ENCODE measurements around the gene CCDC141. TPM values are rescaled to one million over a fixed set of nuclear protein-coding genes. Genes with fewer than 3 reads are reported as not detected.

The CCDC141 gene
- total RNA-seq, 1 donor from 2014 or later = not detected

DNA sequence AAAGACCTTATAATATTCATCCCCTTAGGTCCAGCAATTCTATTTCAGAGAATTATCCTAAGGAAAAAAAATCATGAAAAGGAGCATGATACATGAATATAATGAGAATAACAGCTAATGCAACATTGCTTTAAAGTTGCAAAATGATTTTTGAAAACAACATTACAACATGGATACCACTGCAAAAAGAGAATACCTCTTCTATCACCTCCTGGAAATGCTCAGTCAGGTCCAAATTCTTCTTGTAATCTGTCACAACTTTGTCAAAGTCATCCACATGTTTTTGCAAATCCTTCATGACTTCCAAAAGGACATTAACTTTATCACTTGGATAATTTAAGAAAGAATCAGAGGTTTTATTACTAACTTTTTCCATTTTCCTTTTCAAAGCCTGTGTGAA is 194.8 kb downstream of the CCDC141 start:
- no peak for DNase-seq (ENCODE audit: low read depth)
- TF ChIP-seq, protein P1, sequence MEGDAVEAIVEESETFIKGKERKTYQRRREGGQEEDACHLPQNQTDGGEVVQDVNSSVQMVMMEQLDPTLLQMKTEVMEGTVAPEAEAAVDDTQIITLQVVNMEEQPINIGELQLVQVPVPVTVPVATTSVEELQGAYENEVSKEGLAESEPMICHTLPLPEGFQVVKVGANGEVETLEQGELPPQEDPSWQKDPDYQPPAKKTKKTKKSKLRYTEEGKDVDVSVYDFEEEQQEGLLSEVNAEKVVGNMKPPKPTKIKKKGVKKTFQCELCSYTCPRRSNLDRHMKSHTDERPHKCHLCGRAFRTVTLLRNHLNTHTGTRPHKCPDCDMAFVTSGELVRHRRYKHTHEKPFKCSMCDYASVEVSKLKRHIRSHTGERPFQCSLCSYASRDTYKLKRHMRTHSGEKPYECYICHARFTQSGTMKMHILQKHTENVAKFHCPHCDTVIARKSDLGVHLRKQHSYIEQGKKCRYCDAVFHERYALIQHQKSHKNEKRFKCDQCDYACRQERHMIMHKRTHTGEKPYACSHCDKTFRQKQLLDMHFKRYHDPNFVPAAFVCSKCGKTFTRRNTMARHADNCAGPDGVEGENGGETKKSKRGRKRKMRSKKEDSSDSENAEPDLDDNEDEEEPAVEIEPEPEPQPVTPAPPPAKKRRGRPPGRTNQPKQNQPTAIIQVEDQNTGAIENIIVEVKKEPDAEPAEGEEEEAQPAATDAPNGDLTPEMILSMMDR (conservative IDR thresholded peaks at IDR 0.05; ENCODE audit: low read depth, low read length) = no peak
- no peak overlapping the region for H3K4me3 ChIP-seq (ENCODE audit: low read depth, low read length)

DNA sequence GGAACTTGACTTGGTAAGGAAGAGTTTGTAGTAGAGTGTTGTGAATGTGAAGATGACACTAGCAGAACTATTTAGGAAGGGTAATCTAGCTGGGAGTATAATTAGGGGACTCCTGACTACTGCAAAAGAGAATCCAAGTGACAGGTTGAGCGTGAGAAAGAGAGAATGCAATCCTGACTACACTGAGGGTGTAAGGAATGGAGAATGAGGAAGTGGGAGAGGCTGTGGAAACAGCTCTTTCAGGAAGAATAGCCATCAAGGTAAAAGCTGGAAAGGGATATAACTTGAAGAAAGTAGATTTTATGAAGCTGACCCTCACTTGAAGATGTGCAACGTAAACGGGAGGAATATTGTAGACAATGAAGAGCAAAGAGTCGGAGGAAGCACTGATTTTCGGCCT is 201.6 kb downstream of the CCDC141 start:
- TF ChIP-seq, protein P1 (conservative IDR thresholded peaks at IDR 0.05; ENCODE audit: low read depth, low read length) = no peak
- H3K4me3 ChIP-seq (ENCODE audit: low read depth, low read length) = no peak overlapping the region
- no peak for DNase-seq (ENCODE audit: low read depth)

DNA sequence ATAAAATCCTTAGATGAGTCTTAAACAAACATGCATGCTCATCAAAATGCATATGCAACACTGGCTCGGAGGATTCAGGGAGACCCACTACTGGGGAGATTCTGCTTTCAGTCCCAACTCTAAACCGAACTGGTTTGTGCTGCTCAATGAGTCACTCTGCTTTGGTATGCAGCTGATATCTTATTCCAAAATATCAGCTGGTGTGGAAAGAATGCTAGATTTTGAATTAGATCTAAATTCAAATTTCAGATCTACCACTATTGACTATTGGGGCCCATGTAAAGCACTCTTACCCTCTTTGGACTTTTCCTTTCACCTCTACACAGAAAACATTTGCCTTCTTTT is 203.5 kb downstream of the CCDC141 start:
- H3K4me3 ChIP-seq (ENCODE audit: low read depth, low read length) = no peak overlapping the region

DNA sequence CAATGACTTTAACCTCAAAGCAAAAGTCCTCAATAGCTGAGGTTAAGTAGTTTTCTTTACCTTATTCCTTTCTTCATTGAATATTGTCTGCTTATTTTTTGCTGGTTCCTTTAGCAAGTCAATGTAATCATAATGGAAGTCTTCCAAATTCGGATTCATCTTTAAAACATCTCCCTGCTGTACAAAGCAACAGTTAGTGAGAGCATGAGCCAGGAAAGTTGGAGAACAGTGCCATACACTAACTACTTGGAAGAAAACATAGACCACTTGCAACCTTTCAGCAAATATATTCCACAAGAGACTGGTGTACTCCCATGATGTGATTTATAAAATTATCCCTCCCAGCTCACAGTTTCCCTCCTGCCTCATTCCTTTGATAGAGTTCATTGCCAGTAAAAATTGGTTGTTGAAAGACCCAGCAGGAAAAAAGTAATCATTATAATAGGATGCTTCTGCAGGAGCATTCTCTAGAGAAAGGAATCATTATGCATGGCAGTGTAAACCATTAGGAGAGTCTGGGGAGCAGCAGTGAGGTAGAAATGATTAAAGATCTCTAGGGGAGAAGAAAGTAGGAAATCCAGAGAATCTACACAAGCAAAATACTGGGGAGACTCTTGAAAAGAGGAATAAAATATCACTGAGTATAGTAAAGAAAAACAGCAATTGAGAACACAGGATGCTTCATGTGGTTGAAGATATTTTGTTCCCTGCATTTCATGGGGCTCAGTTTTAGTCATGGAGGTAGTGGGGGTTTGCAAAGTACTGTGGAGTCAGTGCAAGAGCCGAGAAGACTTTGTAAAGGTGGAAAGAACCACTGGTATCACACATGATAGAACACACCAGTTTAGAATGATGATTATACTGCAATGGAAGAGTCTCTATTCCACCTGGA is 204.1 kb downstream of the CCDC141 start:
- TF ChIP-seq, protein P1 (conservative IDR thresholded peaks at IDR 0.05; ENCODE audit: low read depth, low read length) = no peak

More for the DNA sequence above, 203.5 kb downstream of the CCDC141 start:
- DNase-seq (ENCODE audit: low read depth) = no peak
- TF ChIP-seq, protein P1 (conservative IDR thresholded peaks at IDR 0.05; ENCODE audit: low read depth, low read length) = no peak

DNA sequence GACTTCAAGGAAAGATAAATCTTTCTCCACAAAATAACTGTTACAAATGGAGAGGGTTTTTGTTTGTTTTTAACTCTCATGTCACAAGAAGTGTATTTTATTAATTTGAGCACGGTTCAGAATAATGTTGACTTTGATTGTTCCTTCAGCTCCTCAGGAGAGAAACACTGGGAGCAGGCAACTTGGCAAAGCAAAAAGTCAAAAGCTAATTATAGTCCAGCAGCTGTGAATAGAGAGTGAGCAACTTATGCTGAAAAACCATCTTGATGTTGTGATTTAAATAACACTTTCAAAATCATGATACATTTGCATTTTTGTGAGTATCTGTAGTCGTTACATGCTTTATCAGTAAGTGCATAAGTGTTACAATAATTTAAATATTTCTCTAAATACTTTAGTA is 205.2 kb downstream of the CCDC141 start:
- no peak for DNase-seq (ENCODE audit: low read depth)
- H3K4me3 ChIP-seq (ENCODE audit: low read depth, low read length) = no peak overlapping the region
- TF ChIP-seq, protein P1 (conservative IDR thresholded peaks at IDR 0.05; ENCODE audit: low read depth, low read length) = no peak

More for the DNA sequence above, 204.1 kb downstream of the CCDC141 start:
- H3K4me3 ChIP-seq (ENCODE audit: low read depth, low read length) = no peak overlapping the region
- DNase-seq (ENCODE audit: low read depth) = no peak

DNA sequence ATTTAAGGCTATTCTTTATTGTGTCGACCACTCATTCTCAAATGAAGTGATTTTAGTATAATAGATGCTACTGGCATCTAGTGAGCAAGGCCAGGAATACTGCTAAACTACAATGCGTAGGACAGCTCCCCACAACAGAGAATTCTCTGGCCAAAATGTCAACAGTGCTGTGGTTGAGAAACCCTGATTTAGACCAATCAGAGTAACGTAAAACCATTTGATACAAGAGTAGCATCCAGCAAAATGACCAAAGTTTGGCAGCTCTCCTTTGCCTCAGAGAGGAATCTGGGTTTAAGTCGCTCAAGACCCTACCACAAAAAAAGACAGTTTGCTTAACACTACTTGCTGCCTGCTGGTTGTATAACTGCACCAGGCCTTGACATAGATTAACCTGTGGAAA is 205.7 kb downstream of the CCDC141 start:
- TF ChIP-seq, protein P1 (conservative IDR thresholded peaks at IDR 0.05; ENCODE audit: low read depth, low read length) = no peak
- no peak for DNase-seq (ENCODE audit: low read depth)
- H3K4me3 ChIP-seq (ENCODE audit: low read depth, low read length) = no peak overlapping the region

DNA sequence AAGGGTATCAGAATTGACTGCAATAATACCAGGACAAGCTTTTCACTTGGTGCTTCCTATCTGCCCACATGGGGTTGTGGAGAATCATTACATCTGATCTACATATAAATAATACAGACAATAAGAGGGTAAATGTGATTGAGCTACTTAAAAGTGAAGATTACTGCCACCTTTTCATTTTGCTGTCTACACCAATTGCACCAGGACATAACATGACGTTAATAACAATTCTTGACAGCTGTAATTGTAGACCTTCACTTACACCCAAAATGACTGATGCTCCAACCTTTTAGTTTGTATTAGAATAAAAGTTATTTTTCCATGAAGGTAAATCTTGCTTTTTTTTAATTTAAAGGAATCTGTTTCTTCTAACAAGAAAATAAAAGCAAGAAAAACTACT is 206.2 kb downstream of the CCDC141 start:
- DNase-seq (ENCODE audit: low read depth) = no peak
- H3K4me3 ChIP-seq (ENCODE audit: low read depth, low read length) = no peak overlapping the region
- TF ChIP-seq, protein P1 (conservative IDR thresholded peaks at IDR 0.05; ENCODE audit: low read depth, low read length) = no peak

Data from epithelial cell of proximal tubule (primary cell).